ENCODE results near the gene CTRB1.
"Not testable (repeated sequence)": the region's sequence is repeated elsewhere in the genome, so short reads cannot be mapped to it uniquely, and the experiment has no call there.

The CTRB1 gene

DNA sequence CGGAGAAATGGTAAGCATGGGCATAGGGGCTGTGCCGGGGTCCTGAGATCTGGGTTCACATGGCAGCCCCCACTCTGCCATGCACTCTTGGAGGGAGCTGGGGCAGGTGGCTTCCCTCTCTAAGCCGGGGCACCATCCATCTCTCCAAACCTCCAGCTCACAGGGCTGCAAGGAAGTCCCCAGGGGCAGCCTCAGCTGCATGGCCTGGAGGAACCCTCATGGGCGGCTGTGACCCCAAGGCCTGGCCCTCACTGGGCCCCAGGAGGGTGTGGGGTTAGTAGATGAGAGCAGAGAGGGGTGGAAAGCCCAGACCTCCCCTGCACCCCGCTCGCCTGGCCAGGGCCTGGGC, 14.4 kb upstream of the CTRB1 start:
- DNase-seq (ENCODE audit: low read depth in 2 of 2), result no peak

DNA sequence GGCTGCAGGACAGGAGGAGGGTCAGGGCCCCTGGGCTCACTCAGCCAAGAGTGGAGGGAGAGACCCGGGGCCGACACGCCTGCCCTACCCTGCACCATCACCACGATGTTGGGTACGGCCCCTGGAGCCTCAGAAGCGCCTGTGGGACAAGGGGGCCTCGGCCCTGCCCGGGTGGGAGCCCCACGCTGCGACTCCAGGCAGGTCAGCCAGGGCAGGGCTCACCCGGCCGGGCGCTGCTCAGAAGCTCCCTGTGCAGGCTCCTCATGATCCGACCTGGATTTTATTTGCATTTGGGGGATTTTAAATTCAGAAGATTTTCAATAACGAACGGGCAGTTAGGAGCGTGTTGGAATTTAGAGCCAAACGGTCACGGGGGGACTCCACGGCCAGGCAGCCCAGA, 13.9 kb upstream of the CTRB1 start:
- not testable (repeated sequence) for DNase-seq (ENCODE audit: low read depth in 2 of 2)

DNA sequence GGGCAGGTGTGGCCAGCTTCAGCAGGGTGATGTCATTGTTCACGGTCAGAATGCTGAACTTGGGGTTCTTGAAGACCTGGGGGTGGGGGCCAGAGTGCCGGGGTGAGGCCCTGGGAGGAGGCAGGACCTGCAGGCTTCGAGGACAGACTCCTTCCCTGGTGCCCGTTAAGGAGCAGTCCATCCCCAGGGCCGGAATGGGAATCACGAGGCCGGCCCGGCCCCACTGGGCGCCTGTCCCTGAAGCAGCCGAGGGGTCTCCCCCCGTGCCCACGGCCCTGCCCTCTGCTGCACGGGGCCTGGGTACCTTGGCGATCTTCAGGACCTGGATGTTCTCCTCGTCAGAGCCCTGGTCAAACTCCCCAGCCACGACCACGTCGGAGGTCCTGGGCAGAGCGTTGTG, 13.3 kb upstream of the CTRB1 start:
- not testable (repeated sequence) for DNase-seq (ENCODE audit: low read depth in 2 of 2)

DNA sequence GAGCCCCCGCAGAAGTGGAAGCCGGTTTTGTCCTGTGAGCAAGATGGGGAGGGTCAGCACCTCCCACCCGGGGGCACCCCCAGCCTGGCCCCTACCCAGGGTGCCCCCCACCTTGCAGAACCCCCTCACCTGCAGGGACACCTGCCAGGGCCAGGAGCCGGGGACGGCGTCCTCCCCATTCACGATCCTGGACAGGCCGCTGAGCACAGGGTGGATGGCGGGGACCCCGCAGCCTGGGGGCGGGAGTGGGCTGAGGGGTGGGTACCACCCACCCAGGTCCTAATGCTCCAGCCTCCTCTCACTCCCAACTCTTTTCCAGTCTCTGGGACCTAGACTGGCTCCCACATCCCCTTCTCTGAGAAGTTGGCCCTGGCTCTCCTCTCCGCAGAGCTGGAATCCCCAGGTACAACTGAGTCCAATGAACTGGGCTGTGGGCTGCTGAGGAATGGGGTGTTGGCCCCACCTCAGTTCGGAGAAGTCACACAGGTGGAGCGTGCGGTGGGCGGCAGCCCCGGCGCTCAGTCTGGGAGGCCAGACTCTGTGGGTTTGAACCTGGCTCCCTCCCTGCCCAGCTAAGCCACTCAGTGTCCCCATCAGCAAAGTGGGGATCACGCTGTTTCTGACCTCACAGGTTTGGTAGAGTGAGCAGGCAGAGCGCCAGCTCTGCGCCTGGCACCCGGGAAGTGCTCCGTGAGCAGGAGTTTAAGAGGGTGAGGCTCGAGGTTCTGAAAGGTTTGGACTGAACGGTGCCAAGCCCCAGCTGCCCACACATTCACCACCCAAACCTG, 12.6 kb upstream of the CTRB1 start:
- DNase-seq (ENCODE audit: low read depth in 2 of 2), result not testable (repeated sequence)

DNA sequence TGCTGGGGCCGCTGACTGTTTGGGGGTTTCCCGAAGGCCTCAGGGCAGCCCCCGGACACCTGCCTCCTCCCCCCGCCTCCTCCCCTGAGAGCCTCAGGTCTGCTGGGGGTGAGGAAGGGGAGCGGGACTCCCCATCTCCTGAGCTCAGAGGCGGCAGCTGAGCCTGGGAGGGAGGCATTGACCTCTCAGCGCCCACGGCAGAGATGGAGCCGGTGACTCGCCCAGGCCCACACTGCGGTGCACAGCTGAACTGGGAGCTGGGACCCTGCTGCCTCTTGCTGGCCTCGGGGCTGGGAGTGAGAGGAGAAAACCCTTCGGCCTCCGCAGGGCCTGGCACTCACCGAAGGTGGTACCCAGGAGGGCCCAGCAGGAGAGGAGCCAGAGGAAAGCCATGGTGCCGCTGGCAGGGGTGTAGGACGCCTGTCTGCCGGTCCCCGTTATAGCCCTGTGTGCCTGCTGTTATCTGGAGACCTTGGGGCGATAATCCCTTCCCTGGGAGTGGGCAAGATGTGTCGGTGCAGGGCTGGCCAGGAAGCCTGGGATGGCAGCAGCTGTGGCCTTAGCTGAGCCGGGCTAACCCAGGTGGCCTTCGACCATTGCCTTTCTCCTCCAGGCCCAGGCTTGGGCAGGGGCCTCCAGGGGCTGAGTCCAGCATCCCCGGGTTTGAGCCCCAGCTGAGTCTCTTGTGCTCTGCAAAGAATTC, 11.9 kb upstream of the CTRB1 start, which contains the start of gene CTRB2:
TSS of gene CTRB2 (minus strand) at position 413 of the 703 bp plus-strand sequence. CDS start at position 393, 20 bp downstream.
- no peak for DNase-seq (ENCODE audit: low read depth in 2 of 2)

DNA sequence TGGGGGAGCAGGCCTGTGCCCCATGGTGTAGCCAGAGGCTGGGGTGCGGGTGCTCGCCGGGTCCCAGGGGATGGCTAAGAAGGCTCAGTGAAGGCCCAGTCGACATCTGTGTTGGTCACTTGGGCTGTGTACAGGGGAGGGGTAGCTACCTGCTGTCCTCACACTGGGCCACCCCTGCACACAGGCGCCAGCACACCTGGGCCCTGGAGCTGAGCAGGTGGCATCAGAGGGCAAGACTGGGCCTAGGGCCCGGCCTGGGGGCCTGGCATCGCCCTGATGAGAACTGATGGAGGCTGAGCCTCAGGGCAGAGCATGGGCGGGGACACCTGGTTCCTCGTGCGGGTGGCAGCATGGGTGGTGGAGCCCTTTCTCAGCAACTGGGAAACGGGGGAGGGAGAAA, 11.0 kb upstream of the CTRB1 start:
- no peak for DNase-seq (ENCODE audit: low read depth in 2 of 2)

DNA sequence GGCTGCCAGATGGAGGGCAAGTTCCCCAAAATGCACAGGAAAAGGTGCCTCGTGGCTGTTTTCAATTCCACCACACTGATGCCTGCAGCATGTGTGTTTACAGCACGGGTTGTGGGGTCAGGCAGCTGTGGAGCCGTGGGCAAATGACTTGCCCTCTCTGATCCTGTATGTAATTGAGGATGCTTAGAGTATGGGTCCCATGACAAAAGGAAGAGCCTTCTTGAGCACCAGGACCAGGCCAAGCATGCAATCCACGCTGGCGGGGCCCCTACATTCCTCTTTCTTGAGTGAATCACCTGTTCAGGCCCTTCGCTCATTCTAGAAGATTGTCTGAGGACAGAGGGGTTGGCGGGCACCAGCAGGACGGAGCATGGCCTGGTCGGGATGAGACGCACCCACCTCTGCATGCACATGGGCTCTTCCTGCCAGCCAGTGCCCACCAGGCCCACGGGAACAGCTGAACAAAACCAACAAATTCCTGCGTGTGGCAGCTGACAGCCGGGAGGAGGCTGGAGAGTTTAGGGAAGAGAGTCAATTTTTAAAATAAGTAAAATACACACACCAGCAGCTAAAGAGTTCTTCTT, 10.5 kb upstream of the CTRB1 start:
- no peak for DNase-seq (ENCODE audit: low read depth in 2 of 2)

DNA sequence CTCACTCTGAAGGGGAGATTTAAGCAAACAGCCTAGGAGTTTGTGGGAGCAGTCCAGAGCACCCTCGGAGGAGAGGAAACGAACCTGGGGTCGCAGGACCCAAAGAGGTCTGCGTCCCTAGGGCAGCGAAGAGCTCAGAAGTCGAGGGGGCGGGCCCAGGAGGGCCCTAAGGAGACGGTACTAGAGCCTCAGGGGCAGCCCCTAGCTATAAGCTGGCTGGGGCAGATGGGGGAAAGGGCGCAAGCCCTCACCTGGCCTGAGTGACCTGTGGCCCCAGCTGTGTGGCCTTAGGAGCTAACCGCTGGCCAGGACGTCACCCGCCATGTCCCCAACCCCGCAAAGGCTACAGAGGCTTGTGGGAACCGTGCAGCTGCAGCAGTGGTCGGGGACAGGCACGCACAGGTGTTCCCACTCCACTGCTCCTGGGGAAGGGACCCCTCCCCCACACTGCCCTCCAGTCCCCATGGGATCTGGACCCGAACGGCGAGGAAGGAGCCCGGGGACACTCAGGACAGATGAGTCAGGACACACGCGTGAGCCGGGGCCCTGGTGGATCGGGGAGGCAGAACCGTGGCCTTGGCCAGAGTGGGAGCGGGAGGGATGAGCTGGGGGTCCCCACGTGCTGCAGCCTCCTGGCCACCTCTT, 9.8 kb upstream of the CTRB1 start:
- no peak for DNase-seq (ENCODE audit: low read depth in 2 of 2)

DNA sequence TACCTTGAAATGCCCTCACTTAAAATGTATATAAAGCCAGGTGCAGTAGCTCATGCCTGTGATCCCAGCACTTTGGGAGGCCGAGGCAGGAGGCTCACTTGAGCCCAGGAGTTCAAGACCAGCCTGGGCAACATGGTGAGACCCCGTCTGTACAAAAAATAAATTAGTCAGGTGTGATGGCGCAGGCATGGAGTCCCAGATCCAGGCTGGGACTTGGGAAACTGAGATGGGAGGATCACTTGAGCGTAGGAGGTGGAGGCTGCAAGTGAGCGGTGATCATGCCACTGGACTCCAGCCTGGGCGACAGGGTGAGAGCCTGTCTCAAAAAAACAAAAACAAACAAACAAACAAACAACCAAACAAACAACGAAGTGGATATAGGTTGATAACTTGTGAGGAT, 9.3 kb upstream of the CTRB1 start:
- DNase-seq (ENCODE audit: low read depth in 2 of 2), result not testable (repeated sequence)

DNA sequence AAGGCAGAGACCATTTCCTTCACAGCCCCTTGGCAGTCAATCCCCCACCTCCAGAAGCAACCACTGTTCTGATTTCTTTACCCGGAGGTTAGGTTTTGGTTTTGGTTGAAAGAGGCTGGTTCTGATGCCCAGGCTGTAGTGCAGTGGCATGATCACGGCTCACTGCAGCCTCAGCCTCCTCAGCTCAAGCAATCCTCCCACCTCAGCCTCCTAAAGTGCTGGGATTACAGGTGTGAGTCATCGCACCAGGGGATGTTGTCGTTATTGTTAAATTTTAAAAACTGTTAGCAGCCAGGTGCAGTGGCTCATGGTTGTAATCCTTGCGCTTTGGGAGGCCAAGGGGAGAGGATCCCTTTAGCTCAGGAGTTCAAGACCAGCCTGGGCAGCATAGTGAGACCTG, 8.8 kb upstream of the CTRB1 start:
- DNase-seq (ENCODE audit: low read depth in 2 of 2), result no peak

DNA sequence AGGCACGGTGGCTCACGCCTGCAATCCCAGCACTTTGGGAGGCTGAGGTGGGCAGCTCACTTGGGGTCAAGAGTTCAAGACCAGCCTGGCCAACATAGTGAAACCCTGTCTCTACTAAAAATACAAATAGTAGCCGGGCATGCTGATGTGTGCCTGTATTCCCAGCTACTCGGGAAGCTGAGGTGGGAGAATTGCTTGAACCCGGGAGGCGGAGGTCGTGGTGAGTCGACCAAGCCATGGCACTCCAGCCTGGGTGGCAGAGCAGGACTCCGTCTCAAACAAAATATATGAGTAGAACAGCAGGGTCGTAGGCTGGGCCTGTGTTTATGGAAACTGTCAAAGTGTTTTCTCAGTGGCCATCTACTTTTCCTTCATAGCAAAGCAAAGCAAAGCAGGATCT, 7.5 kb upstream of the CTRB1 start:
- DNase-seq (ENCODE audit: low read depth in 2 of 2), result not testable (repeated sequence)

DNA sequence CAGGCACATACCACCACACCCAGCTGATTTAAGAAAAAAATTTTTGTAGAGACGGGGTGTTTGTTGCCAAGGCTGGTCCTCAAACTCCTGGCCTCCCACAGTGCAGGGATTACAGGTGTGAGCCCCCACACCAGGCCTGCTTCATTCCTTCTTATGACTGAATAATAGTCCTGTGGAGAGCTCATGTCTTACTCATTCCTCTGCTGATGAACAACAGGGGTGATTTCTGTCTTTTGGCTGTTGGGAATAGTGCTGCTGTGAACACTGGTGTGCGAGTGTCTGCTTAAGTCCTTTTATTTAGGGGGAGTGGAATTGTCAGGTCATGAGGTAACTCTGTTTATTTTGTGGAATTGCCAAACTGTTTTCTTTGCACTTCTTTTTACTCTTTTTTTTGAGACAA, 2.7 kb upstream of the CTRB1 start:
- DNase-seq (ENCODE audit: low read depth in 2 of 2), result no peak

DNA sequence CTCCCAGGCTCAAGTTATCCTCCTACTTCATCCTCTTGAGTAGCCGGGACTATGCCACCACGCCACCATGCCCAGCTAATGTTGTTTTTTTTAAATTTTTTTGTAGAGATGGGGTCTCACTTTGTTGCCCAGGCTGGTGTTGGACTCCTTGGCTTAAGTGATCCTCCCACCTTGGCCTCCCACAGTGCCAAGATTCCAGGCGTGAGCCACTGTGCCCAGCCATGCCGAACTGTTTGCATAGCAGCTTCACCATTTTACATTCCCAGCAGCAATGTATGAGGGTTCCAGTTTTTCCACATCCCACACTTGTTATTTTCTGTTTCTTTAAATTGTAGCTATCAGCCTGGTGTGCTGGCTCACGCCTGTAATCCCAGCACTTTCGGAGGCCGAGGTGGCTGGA, 2.2 kb upstream of the CTRB1 start:
- DNase-seq (ENCODE audit: low read depth in 2 of 2), result no peak

DNA sequence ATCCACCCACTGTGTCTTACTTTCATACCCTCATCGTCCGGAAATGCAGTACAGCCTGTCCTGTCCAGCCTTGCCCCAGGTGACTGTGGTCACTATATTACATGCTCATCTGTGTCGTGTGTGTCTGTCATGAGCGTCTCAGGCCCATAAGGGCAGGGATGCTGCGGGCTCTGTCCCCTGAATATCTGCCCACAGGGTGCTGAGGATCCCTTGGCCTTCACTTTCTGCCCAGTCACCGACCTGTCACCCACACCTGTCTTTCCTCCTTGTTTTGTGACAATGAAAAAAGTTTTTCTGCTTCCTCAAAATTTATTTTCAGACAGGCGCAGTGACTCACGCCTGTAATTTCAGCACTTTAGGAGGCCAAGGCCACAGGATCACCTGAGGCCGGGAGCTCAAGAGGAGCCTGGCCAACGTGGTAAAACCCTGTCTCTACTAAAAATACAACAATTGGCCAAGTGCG, 1.4 kb upstream of the CTRB1 start:
- DNase-seq (ENCODE audit: low read depth in 2 of 2), result no peak

DNA sequence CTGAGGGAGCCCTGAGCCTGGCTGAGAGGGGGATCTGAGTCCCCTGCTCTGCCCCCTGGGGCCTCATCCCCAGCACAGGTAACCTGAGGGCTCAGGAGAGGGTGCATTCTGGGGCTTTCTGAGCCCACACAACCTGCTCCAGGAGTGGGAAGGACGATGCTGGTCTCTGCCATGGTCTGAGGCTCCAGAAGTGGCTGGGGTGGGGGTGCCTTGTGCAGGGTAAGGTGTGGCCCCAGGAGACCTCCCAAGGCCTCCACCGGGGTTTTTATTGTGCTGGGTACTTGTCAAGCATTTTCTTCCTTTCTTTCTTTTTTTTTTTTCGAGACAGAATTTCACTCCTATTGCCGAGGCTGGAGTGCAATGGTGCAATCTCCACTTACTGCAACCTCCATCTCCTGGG, 300 bp downstream of the CTRB1 start:
- DNase-seq (ENCODE audit: low read depth in 2 of 2), result no peak

DNA sequence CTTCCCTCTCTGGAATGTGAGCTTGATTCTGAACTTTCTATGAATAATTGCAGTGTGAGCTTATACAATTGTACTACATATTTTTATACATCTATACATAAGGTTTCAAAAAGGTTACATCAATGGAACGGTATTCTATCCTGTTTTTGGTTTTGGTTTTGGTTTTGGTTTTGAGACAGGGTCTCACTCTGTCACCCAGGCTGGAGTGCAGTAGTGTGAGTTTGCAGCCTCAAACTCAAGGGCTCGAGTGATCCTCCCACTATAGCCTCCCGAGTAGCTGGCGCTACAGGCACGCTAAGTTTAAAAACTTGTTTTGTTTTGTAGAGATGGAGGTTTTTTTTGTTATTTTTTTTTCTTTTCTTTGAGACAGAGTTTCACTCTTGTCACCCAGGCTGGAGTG, 1.1 kb downstream of the CTRB1 start:
- no peak for DNase-seq (ENCODE audit: low read depth in 2 of 2)

DNA sequence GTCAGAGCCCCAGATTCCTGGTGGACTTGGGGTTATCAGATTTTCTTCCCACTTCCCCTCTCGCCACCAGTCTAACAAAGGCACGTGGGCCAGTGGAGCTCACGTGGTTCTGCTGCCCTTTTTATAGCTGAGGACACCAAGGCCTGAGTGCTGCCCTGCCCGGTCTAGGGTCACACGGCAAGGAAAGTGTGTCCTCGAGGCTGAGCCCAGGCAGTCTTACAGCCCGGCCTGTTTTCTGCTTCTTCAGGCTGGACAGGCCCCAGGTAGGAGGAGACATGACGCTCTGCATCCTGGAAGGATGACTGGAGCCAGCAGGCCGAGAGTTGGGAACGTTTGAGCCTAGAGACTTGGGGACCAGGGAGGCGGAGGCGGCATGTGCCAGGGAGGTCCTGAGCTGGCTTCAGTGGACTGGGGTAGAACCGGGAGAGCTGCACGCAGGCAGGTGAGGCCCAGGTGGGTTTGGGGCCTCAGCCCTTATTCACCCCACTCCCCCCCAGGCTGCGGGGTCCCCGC, 3.5 kb downstream of the CTRB1 start:
- DNase-seq (ENCODE audit: low read depth in 2 of 2), result no peak

DNA sequence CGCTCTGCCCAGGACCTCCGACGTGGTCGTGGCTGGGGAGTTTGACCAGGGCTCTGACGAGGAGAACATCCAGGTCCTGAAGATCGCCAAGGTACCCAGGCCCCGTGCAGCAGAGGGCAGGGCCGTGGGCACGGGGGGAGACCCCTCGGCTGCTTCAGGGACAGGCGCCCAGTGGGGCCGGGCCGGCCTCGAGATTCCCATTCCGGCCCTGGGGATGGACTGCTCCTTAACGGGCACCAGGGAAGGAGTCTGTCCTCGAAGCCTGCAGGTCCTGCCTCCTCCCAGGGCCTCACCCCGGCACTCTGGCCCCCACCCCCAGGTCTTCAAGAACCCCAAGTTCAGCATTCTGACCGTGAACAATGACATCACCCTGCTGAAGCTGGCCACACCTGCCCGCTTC, 4.3 kb downstream of the CTRB1 start:
- not testable (repeated sequence) for DNase-seq (ENCODE audit: low read depth in 2 of 2)

DNA sequence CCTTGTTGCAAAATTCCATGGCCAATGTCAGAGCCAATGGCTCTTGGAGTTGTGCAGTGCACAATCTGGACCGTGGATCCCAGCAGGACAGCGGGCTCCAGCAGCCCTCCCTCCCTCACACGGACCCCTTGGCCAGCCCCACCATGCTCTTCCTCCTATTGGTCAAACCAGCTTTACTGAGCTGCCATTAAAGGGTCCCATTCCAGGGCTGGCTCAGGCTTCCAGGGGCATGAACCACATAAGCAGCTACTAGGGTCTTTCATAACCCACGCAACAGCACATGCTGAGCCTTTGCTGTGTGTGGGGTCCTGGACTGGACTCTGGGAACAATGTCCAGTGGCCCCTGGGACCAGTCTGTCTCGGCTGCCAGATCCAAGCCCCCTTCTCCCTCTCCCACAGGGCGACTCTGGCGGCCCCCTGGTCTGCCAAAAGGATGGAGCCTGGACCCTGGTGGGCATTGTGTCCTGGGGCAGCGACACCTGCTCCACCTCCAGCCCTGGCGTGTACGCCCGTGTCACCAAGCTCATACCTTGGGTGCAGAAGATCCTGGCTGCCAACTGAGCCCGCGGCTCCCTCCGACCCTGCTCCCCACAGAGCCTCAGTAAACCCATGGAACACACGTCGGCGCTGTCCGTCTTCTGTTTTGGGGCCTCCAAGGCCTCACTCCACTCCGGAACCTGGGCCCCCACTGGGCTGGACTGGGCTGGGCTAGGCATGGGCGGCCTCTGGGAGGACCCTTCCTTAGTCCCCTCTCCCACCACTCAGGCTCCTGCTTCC, 5.7 kb downstream of the CTRB1 start:
- DNase-seq (ENCODE audit: low read depth in 2 of 2), result no peak

DNA sequence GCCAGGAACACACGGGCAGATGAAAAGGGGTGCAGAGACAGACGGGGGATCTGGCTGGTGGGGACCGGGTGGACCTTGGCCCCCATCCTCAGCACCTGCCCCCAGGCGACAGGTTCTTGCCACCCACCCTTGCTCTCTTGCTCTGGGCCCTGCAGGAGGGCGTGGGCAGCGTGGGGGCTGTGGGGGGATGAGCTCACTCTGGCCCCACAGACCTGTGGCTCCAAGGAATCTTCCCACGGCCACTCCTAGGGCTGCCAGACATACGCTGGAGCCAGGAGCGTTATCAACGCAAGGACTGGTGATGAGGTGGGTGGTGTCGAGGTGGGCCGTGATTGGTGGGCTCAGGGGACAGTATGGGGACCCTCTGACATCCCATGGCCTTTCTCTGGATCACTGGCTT, 6.3 kb downstream of the CTRB1 start:
- no peak for DNase-seq (ENCODE audit: low read depth in 2 of 2)
